Activated B cell treated with CpG ODN at 0.5 μM for 24 hours (primary cell): ENCODE results near the gene SPCS1. TPM values are rescaled to one million over a fixed set of nuclear protein-coding genes. Genes with fewer than 3 reads are reported as not detected.

Source experiments
- ATAC-seq: fragments of 200-7000 bp; cut with Tn5 transposase; one replicate; pipeline ENCODE4 v1.10.0; 2021; ENCODE audit warnings: low read depth, mild to moderate bottlenecking, moderate library complexity
- CTCF ChIA-PET: fragments of 350-600 bp; sonication (Branson Sonifier 250); formaldehyde crosslinking; loops from one replicate; lab custom pipeline; 2021; ENCODE audit warnings: antibody characterized with exemption; lab: Charles Lee
- POLR2A ChIA-PET: fragments of 350-600 bp; sonication (Branson Sonifier 250); formaldehyde crosslinking; loops from one replicate; lab custom pipeline; 2021; ENCODE audit warnings: antibody characterized with exemption; lab: Charles Lee
- DNase-seq: peaks from one replicate; pipeline ENCODE4 v3.0.0; 2022
- H3K27ac Mint-ChIP-seq: one replicate; pipeline ENCODE4 v1.8.0; 2020; ENCODE audit warnings: mixed read lengths
- H3K27me3 Mint-ChIP-seq: one replicate; pipeline ENCODE4 v1.8.0; 2021; ENCODE audit warnings: mixed read lengths
- H3K36me3 Mint-ChIP-seq: one replicate; pipeline ENCODE4 v1.8.0; 2021; ENCODE audit warnings: low read depth, mixed read lengths
- H3K4me1 Mint-ChIP-seq: one replicate; pipeline ENCODE4 v1.8.0; 2021; ENCODE audit warnings: mixed read lengths
- H3K4me3 Mint-ChIP-seq: one replicate; pipeline ENCODE4 v1.8.0; 2020; ENCODE audit warnings: mild to moderate bottlenecking, mixed read lengths
- H3K9me3 Mint-ChIP-seq: one replicate; pipeline ENCODE4 v1.8.0; 2020; ENCODE audit warnings: mixed read lengths
- intact Hi-C: fragments of 100-400 bp; cut with micrococcal nuclease; formaldehyde crosslinking; loops from one replicate; pipeline ENCODE4 v1.15.1; 2024
- total RNA-seq: library from RNA; stranded (reverse); gene quantifications from 2 replicates; pipeline ENCODE4 v1.2.3, GENCODE V29; 2022
- TF ChIP-seq, protein P1 (sequence below): fragments of 200-600 bp; IDR thresholded peaks from one replicate; pipeline ENCODE4 v1.8.0; 2022; ENCODE audit warnings: antibody characterized with exemption, mild to moderate bottlenecking

The SPCS1 gene
- total RNA-seq, 1 donor from 2014 or later: 78.0 TPM

DNA sequence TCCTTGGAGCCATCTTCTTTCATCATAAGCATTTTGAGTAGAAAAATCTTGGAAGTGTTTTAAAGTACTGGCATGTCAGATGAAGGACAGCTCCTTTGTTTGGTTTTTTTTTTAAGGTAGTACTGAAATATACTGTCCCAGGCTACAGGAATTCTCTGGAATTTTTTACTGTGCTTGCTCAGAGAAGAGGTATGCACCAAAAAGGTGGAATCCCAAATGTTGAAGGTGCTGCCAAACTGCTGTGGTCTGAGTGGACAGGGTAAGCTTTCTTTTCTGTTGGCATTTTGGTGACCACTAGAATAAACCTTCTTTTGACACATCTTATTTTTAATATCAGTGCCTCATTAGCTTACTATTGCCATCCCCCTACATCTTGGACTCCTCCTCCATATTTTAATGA lies 12.8 kb upstream of the SPCS1 start:
- ChIA-PET POLR2A (interaction anchor here (2.3 kb wide), 1 partner anchor 13 kb away, joined by 12 read pairs; the partner anchor contains the start of genes GLT8D1 and SPCS1), CTCF (no interaction called here)
- Mint-ChIP-seq H3K36me3 (peaks cover 98% of the 10 kb centered on the region), H3K27me3 (no peaks in the 10 kb centered on the region), H3K4me1 (peaks cover 19% of the 10 kb centered on the region), H3K4me3 (no peak overlapping the region), H3K9me3 (no peaks in the 10 kb centered on the region), H3K27ac (no peak overlapping the region)
- no peak for ATAC-seq
- intact Hi-C loops: no loop called here
- no peak for DNase-seq
- TF ChIP-seq, protein P1, sequence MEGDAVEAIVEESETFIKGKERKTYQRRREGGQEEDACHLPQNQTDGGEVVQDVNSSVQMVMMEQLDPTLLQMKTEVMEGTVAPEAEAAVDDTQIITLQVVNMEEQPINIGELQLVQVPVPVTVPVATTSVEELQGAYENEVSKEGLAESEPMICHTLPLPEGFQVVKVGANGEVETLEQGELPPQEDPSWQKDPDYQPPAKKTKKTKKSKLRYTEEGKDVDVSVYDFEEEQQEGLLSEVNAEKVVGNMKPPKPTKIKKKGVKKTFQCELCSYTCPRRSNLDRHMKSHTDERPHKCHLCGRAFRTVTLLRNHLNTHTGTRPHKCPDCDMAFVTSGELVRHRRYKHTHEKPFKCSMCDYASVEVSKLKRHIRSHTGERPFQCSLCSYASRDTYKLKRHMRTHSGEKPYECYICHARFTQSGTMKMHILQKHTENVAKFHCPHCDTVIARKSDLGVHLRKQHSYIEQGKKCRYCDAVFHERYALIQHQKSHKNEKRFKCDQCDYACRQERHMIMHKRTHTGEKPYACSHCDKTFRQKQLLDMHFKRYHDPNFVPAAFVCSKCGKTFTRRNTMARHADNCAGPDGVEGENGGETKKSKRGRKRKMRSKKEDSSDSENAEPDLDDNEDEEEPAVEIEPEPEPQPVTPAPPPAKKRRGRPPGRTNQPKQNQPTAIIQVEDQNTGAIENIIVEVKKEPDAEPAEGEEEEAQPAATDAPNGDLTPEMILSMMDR: no peak

- peaks cover 11% of the 10 kb centered on the region for H3K4me1 Mint-ChIP-seq
- ChIA-PET POLR2A (no interaction called here), CTCF (no interaction called here)
Observed at GRCh38 chr3:52694528-52695189, 11.2 kb upstream of the SPCS1 start.

GRCh38 chr3:52695798-52696671 lies 9.9 kb upstream of the SPCS1 start:
- Mint-ChIP-seq H3K4me3 (no peak overlapping the region), H3K36me3 (peaks cover 76% of the 10 kb centered on the region), H3K4me1 (peaks cover 11% of the 10 kb centered on the region), H3K27me3 (no peaks in the 10 kb centered on the region), H3K9me3 (no peaks in the 10 kb centered on the region), H3K27ac (no peak overlapping the region)
- intact Hi-C loops: no loop called here
- ATAC-seq: no peak
- no peak for DNase-seq
- CTCF ChIA-PET: no interaction called here
- TF ChIP-seq, protein P1: no peak
- POLR2A ChIA-PET: interaction anchor here (1.4 to 1.6 kb wide), 2 partner anchors 9 kb away, joined by 3 to 5 read pairs; partner anchors contain the start of genes GLT8D1 and SPCS1

More at GRCh38 chr3:52694528-52695189, 11.2 kb upstream of the SPCS1 start:
- Mint-ChIP-seq H3K27ac (no peak overlapping the region), H3K4me3 (no peak overlapping the region), H3K9me3 (no peaks in the 10 kb centered on the region), H3K27me3 (no peaks in the 10 kb centered on the region), H3K36me3 (peaks cover 87% of the 10 kb centered on the region)
- TF ChIP-seq, protein P1: no peak
- intact Hi-C loops: loop anchor here (1.0 kb wide), 1 partner anchor 8 kb away; the partner anchor contains the start of gene GNL3
- no peak for DNase-seq
- ATAC-seq: no peak

DNA sequence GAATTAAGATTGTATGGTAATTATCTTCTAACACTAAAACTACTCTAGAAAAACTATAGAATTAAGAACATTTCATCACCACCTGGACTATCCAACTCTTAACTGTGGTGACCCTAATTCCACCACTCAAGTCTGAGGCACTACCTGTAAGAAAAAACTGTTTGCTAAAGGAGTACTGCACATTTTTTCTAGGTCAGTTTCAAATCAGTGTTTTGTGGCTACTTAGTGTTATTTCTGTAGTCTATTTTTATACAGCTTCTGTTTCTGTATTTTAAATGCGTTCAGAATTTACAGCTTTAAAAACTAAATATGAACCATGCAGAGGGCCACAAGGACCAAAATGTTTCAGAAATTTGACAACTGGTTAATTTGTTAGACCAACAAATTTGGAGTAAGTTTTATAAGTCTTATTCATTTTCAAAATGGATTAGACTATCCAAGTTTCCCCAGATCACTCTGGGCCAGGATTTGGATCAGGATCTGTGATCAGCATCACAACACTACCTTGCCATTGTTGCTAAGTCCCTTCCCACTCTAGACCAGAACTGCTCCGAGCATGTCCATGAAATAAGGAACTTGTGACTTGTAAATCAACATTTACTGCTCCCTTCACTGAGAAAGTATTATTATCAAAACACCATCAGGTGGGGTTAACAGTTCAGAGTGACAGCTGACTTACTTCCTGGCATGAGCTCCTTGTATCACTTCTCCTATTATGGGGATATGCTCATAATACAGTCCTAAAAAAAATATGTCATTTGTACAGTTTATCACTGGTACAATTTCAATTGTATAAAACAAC lies 8.9 kb upstream of the SPCS1 start:
- TF ChIP-seq, protein P1: no peak
- Mint-ChIP-seq H3K9me3 (no peaks in the 10 kb centered on the region), H3K4me3 (no peak overlapping the region), H3K27ac (peak overlapping the region; percentile 32), H3K4me1 (peaks cover 11% of the 10 kb centered on the region), H3K27me3 (no peaks in the 10 kb centered on the region), H3K36me3 (peaks cover 67% of the 10 kb centered on the region)
- ChIA-PET CTCF (no interaction called here), POLR2A (interaction anchor here (1.4 to 1.6 kb wide), 2 partner anchors 8 to 10 kb away, joined by 3 to 5 read pairs; partner anchors contain the start of genes GLT8D1 and SPCS1)
- ATAC-seq: no peak
- DNase-seq: no peak
- intact Hi-C loops: no loop called here
